GM19455 (cell line): ENCODE data around the gene ANAPC2.

Experiments used
- ATAC-seq: cut with Tn5 transposase; IDR thresholded peaks from one replicate; pipeline ENCODE4 v1.9.1; 2021; ENCODE audit not compliant: unreplicated experiment

ANAPC2 gene

GRCh38 chr9:137194909-137195308 lies 6.5 kb upstream of the ANAPC2 start:
- no peak for ATAC-seq

GRCh38 chr9:137194388-137194787 lies 6.0 kb upstream of the ANAPC2 start:
- ATAC-seq, result no peak

- ATAC-seq, result no peak
Measured at GRCh38 chr9:137193771-137194170, 5.4 kb upstream of the ANAPC2 start.

GRCh38 chr9:137192859-137193258 lies 4.5 kb upstream of the ANAPC2 start:
- ATAC-seq, result no peak

GRCh38 chr9:137192448-137192780 lies 4.1 kb upstream of the ANAPC2 start:
- no peak for ATAC-seq

- ATAC-seq, result no peak
Measured at GRCh38 chr9:137191691-137192447, 3.5 kb upstream of the ANAPC2 start.

GRCh38 chr9:137191245-137191644 lies 2.9 kb upstream of the ANAPC2 start:
- ATAC-seq, result no peak

GRCh38 chr9:137190315-137190856 lies 2.0 kb upstream of the ANAPC2 start:
- ATAC-seq, result no peak

GRCh38 chr9:137189297-137190295 lies 1.2 kb upstream of the ANAPC2 start:
- ATAC-seq, result no peak

GRCh38 chr9:137188086-137188489 lies 272 bp downstream of the ANAPC2 start:
- peak; percentile 4 for ATAC-seq

GRCh38 chr9:137187386-137187785 lies 974 bp downstream of the ANAPC2 start:
- no peak for ATAC-seq

GRCh38 chr9:137186385-137186784 lies 2.0 kb downstream of the ANAPC2 start:
- no peak for ATAC-seq

GRCh38 chr9:137185921-137186320 lies 2.4 kb downstream of the ANAPC2 start:
- ATAC-seq, result no peak

GRCh38 chr9:137184881-137185660 lies 3.3 kb downstream of the ANAPC2 start:
- ATAC-seq, result no peak

GRCh38 chr9:137183980-137184595 lies 4.3 kb downstream of the ANAPC2 start:
- no peak for ATAC-seq

GRCh38 chr9:137182836-137183235 lies 5.5 kb downstream of the ANAPC2 start:
- no peak for ATAC-seq

- no peak for ATAC-seq
Measured at GRCh38 chr9:137181680-137182079, 6.7 kb downstream of the ANAPC2 start.

- ATAC-seq, result no peak
Measured at GRCh38 chr9:137180491-137180890, 7.9 kb downstream of the ANAPC2 start.

GRCh38 chr9:137179761-137180160 lies 8.6 kb downstream of the ANAPC2 start:
- ATAC-seq, result no peak

- no peak for ATAC-seq
Measured at GRCh38 chr9:137178939-137179630, 9.3 kb downstream of the ANAPC2 start.
